IMR-90 (cell line): ENCODE measurements around the gene C11orf68. TPM values are rescaled to one million over a fixed set of nuclear protein-coding genes. Genes with fewer than 3 reads are reported as not detected.

Experiments
- ATAC-seq: fragments of 200-7000 bp; cut with Tn5 transposase; 2 replicates; pipeline ENCODE4 v1.9.1; 2020; ENCODE audit warnings: low read depth, mild to moderate bottlenecking, moderate library complexity
- BruUV-seq: library from RNA; stranded (reverse); fragments of 400-500 nt; replicated peaks from 2 replicates; lab custom pipeline; 2021; lab: Mats Ljungman, UMichigan
- CTCF ChIA-PET: fragments of 300-600 bp; formaldehyde crosslinking; extraction: SDS; loops from one replicate; lab custom pipeline; 2021; ENCODE audit warnings: antibody characterized with exemption; lab: Yijun Ruan, JAX
- POLR2A ChIA-PET: fragments of 300-600 bp; sonication (Branson Sonifier 250); formaldehyde crosslinking; loops from one replicate; lab custom pipeline; 2022; ENCODE audit warnings: antibody characterized with exemption; ENCODE audit not compliant: unreplicated experiment; lab: Charles Lee
- DNase-seq: peaks from one replicate; pipeline ENCODE4 v3.0.0; 2013
- H2AFZ ChIP-seq: replicated peaks from 2 replicates; pipeline ENCODE3; 2013; ENCODE audit warnings: low read length, mild to moderate bottlenecking; ENCODE audit not compliant: poor library complexity
- H2AK5ac ChIP-seq: 2 replicates; pipeline ENCODE4 v1.6.1; 2013; ENCODE audit warnings: low read depth, low read length, inconsistent platforms
- H2AK9ac ChIP-seq: replicated peaks from 2 replicates; pipeline ENCODE3; 2013; ENCODE audit warnings: mild to moderate bottlenecking, low read depth, low read length, moderate library complexity; ENCODE audit not compliant: poor library complexity
- H2BK120ac ChIP-seq: 2 replicates; pipeline ENCODE4 v1.6.1; 2013; ENCODE audit warnings: low read depth, low read length, inconsistent platforms
- H2BK15ac ChIP-seq: 3 replicates; pipeline ENCODE4 v1.6.1; 2013; ENCODE audit warnings: low read depth, low read length, inconsistent platforms
- H2BK20ac ChIP-seq: 2 replicates; pipeline ENCODE4 v1.6.1; 2013; ENCODE audit warnings: low read depth, mild to moderate bottlenecking, inconsistent platforms, low read length, moderate library complexity
- H2BK5ac ChIP-seq: 2 replicates; pipeline ENCODE4 v1.6.1; 2013; ENCODE audit warnings: mild to moderate bottlenecking, low read depth, low read length, inconsistent platforms; ENCODE audit not compliant: poor library complexity, severe bottlenecking
- H3K14ac ChIP-seq: replicated peaks from 2 replicates; pipeline ENCODE4 v1.6.1; 2013; ENCODE audit warnings: low read depth, low read length, inconsistent platforms
- H3K18ac ChIP-seq: 2 replicates; pipeline ENCODE4 v1.6.1; 2013; ENCODE audit warnings: low read depth, low read length, control low read depth
- H3K23ac ChIP-seq: 2 replicates; pipeline ENCODE4 v1.6.1; 2013; ENCODE audit warnings: low read depth, low read length, inconsistent platforms
- H3K27ac ChIP-seq: 2 replicates; pipeline ENCODE4 v1.5.1; 2013; ENCODE audit warnings: mild to moderate bottlenecking, control low read depth, low read length; ENCODE audit not compliant: insufficient read depth
- H3K27me3 ChIP-seq: 2 replicates; pipeline ENCODE4 v1.6.1; 2013; ENCODE audit warnings: low read length; ENCODE audit not compliant: control insufficient read depth, insufficient read depth
- H3K36me3 ChIP-seq: 2 replicates; pipeline ENCODE4 v1.6.1; 2013; ENCODE audit warnings: low read length, mixed read lengths; ENCODE audit not compliant: control insufficient read depth, insufficient read depth
- H3K4ac ChIP-seq: 2 replicates; pipeline ENCODE4 v1.6.1; 2013; ENCODE audit warnings: low read depth, low read length, inconsistent platforms
- H3K4me1 ChIP-seq: 2 replicates; pipeline ENCODE4 v1.6.1; 2013; ENCODE audit warnings: low read length, mixed read lengths; ENCODE audit not compliant: control insufficient read depth, insufficient read depth
- H3K4me2 ChIP-seq: 2 replicates; pipeline ENCODE4 v1.6.1; 2013; ENCODE audit warnings: low read depth, mild to moderate bottlenecking, control low read depth, low read length, moderate library complexity
- H3K4me3 ChIP-seq: 2 replicates; pipeline ENCODE4 v1.5.1; 2013; ENCODE audit warnings: low read depth, mild to moderate bottlenecking, control low read depth, low read length, moderate library complexity; ENCODE audit not compliant: insufficient read depth
- H3K56ac ChIP-seq: 2 replicates; pipeline ENCODE4 v1.6.1; 2013; ENCODE audit warnings: low read length, inconsistent platforms; ENCODE audit not compliant: insufficient read depth; ENCODE audit errors: extremely low read depth
- H3K79me1 ChIP-seq, 2 experiments: 2 replicates each; pipeline ENCODE4 v1.6.1; 2013; ENCODE audit warnings: low read length in 2 of 2, inconsistent platforms in 1 of 2, low read depth in 1 of 2
- H3K9ac ChIP-seq: 2 replicates; pipeline ENCODE4 v1.6.1; 2013; ENCODE audit warnings: low read depth, low read length, control low read depth
- H3K9me1 ChIP-seq: 2 replicates; pipeline ENCODE4 v1.6.1; 2013; ENCODE audit warnings: low read length, inconsistent platforms; ENCODE audit not compliant: insufficient read depth
- H3K9me3 ChIP-seq: 2 replicates; pipeline ENCODE4 v1.6.1; 2013; ENCODE audit warnings: low read length; ENCODE audit not compliant: control insufficient read depth, insufficient read depth
- H4K20me1 ChIP-seq: 2 replicates; pipeline ENCODE4 v1.6.1; 2013; ENCODE audit warnings: low read length, inconsistent platforms; ENCODE audit not compliant: insufficient read depth
- H4K5ac ChIP-seq: 2 replicates; pipeline ENCODE4 v1.6.1; 2013; ENCODE audit warnings: mild to moderate bottlenecking, low read depth, low read length, control low read depth
- H4K8ac ChIP-seq, 2 experiments: 2 replicates each; pipeline ENCODE4 v1.6.1; 2013; ENCODE audit warnings: low read depth in 2 of 2, low read length in 2 of 2, control low read depth in 1 of 2, inconsistent platforms in 1 of 2
- H4K91ac ChIP-seq: 2 replicates; pipeline ENCODE4 v1.6.1; 2013; ENCODE audit warnings: low read depth, low read length, inconsistent platforms; ENCODE audit not compliant: insufficient read depth
- NFE2L2 ChIP-seq: fragments of 150-350 bp; IDR thresholded peaks from 2 replicates; pipeline ENCODE4 v1.6.1; 2016; ENCODE audit warnings: low read depth, mild to moderate bottlenecking, low read length
- RCOR1 ChIP-seq: IDR thresholded peaks from 2 replicates; pipeline ENCODE4 v1.6.1; 2012; ENCODE audit warnings: mild to moderate bottlenecking, low read length, improper control_type of control experiment; ENCODE audit not compliant: insufficient replicate concordance
- WGBS, 2 experiments: methylation state at CpG; one replicate each; pipeline versions ENCODE4 v1.1.5 to v1.1.7; 2013; ENCODE audit warnings: missing lambda C conversion rate in 2 of 2; ENCODE audit not compliant: insufficient read length in 1 of 2; ENCODE audit errors: extremely low coverage in 2 of 2; 5-methylcytosine and 5-hydroxymethylcytosine counted together
- dilution Hi-C: fragments of 300-500 bp; cut with HindIII; formaldehyde crosslinking; loops from one replicate; pipeline ENCODE4 v1.14.3; 2018; ENCODE audit warnings: low sequenced_read_pairs; ENCODE audit not compliant: unreplicated experiment
- in situ Hi-C: fragments of 300-500 bp; cut with MboI; formaldehyde crosslinking; loops from 3 replicates; pipeline ENCODE4 v1.14.3; 2019; ENCODE audit warnings: low sequenced_read_pairs, inconsistent platforms, mixed read lengths
- intact Hi-C: fragments of 100-400 bp; cut with micrococcal nuclease; formaldehyde crosslinking; loops from 2 replicates; pipeline ENCODE4 v1.10.0; 2022
- polyA plus RNA-seq, 3 experiments: library from polyadenylated mRNA; depleted of rRNA; stranded (reverse); fragments of >200 nt; gene quantifications; 2 replicates each; pipeline ENCODE4 v1.2.3, GENCODE V29; 2012; ENCODE audit warnings: low replicate concordance in 1 of 3
- total RNA-seq: library from RNA; depleted of rRNA; stranded (reverse); fragments of >200 nt; gene quantifications from 2 replicates; pipeline ENCODE4 v1.2.3, GENCODE V29; 2012

The C11orf68 gene
- total and polyA plus RNA-seq, 2 of the 4 experiments (the other 2 are of a cell fraction), result 20.3 to 104 TPM

GRCh38 chr11:65947603-65948125 lies 28.8 kb upstream of the C11orf68 start:
- H2AK5ac ChIP-seq, result no peak overlapping the region
- no peak overlapping the region for H4K5ac ChIP-seq
- no peak overlapping the region for H3K4me3 ChIP-seq
- no peaks in the 10 kb centered on the region for H3K79me1 ChIP-seq
- peaks cover under 1% of the 10 kb centered on the region for H3K9me1 ChIP-seq
- POLR2A ChIA-PET, result no interaction called here
- H2BK120ac ChIP-seq, result no peak overlapping the region
- no peaks in the 10 kb centered on the region for H3K36me3 ChIP-seq
- no peaks in the 10 kb centered on the region for H4K20me1 ChIP-seq
- no peak overlapping the region for H3K14ac ChIP-seq
- H3K23ac ChIP-seq, result no peak overlapping the region
- DNase-seq, result no peak
- H3K56ac ChIP-seq, result no peak overlapping the region
- peaks cover 3% of the 10 kb centered on the region; the same call in 1 of the 2 replicates for H3K27me3 ChIP-seq
- 95% methylated on average over 3 of the region's 12 CpGs; no CpG with 5 or more reads in 1 of the 2 experiments for WGBS, 2 experiments
- H3K4me2 ChIP-seq, result no peak overlapping the region
- H2BK15ac ChIP-seq, result no peak overlapping the region
- H4K91ac ChIP-seq, result no peak overlapping the region
- no peak overlapping the region for H3K4ac ChIP-seq
- no peak for ATAC-seq
- H2BK20ac ChIP-seq, result no peak overlapping the region
- H2AK9ac ChIP-seq, result no peak overlapping the region
- TF ChIP-seq NFE2L2, result no peak
- no peak for TF ChIP-seq RCOR1
- H3K9ac ChIP-seq, result no peak overlapping the region
- H3K18ac ChIP-seq, result no peak overlapping the region
- H4K8ac ChIP-seq, result no peak overlapping the region
- H3K27ac ChIP-seq, result no peak overlapping the region
- no peaks in the 10 kb centered on the region for H3K4me1 ChIP-seq
- H3K9me3 ChIP-seq, result no peaks in the 10 kb centered on the region
- no peak overlapping the region for H2BK5ac ChIP-seq
- BruUV-seq, result no TSS peak
- CTCF ChIA-PET, result interaction anchor here (1.1 kb wide), 1 partner anchor 59 kb away, joined by 3 read pairs; the partner anchor contains the start of gene FIBP
- intact Hi-C loops (no loop called here), in situ Hi-C loops (no loop called here), dilution Hi-C loops (no loop called here)
- no peak overlapping the region for H2AFZ ChIP-seq
